Gastrocnemius medialis (tissue), 4 donors: Measurements from ENCODE around the gene ATF6. TPM values are rescaled to one million over a fixed set of nuclear protein-coding genes. Genes with fewer than 3 reads are reported as not detected.

ENCODE experiments used
- ATAC-seq, 2 donors: fragments of 150-250 bp; one replicate each; pipeline ENCODE4 v1.9.1; 2016
- DNase-seq, 2 donors: peaks; one replicate each; pipeline ENCODE4 v3.0.0-alpha.2; 2019
- H3K27ac ChIP-seq, 4 donors: fragments of 200-600 bp; sonication (generic); 1 replicate in 1 of 4; 2 replicates in 3 of 4; pipeline ENCODE4 v1.5.1; 2016 to 2018; ENCODE audit warnings: mild to moderate bottlenecking in 2 of 4, moderate library complexity in 1 of 4
- H3K27me3 ChIP-seq, 3 donors: fragments of 200-600 bp; sonication (generic) in 2 of 3; 1 replicate in 1 of 3; 2 replicates in 2 of 3; pipeline versions ENCODE4 v1.5.1 to v1.6.0; 2016 to 2019; ENCODE audit warnings: mild to moderate bottlenecking in 1 of 3, moderate library complexity in 1 of 3
- H3K36me3 ChIP-seq, 2 donors: fragments of 200-600 bp; sonication (generic) in 1 of 2; one replicate each; pipeline ENCODE4 v1.5.1; 2017 to 2018
- H3K4me1 ChIP-seq, 2 donors: fragments of 200-600 bp; sonication (generic) in 1 of 2; one replicate each; pipeline ENCODE4 v1.5.1; 2016 to 2017; ENCODE audit warnings: mild to moderate bottlenecking in 2 of 2
- H3K4me3 ChIP-seq, 4 donors: fragments of 200-600 bp; sonication (generic) in 3 of 4; 1 replicate in 1 of 4; 2 replicates in 3 of 4; pipeline ENCODE4 v1.5.1; 2016 to 2019; ENCODE audit warnings: mild to moderate bottlenecking in 2 of 4
- H3K9me3 ChIP-seq, 3 donors: fragments of 200-600 bp; sonication (generic) in 2 of 3; 1 replicate in 1 of 3; 2 replicates in 2 of 3; pipeline ENCODE4 v1.5.1; 2016 to 2019
- CTCF ChIP-seq, 5 experiments: fragments of 450-650 bp in 3 of 5; fragments of 200-600 bp in 2 of 5; sonication (generic) in 2 of 5; IDR thresholded peaks in 4 of 5; conservative IDR thresholded peaks in 1 of 5; 1 replicate in 4 of 5; 2 replicates in 1 of 5; pipeline ENCODE4 v1.5.1; 2016 to 2019; ENCODE audit warnings: antibody characterized with exemption in 5 of 5, mild to moderate bottlenecking in 3 of 5, moderate library complexity in 3 of 5
- POLR2A ChIP-seq, 2 donors: fragments of 450-650 bp; IDR thresholded peaks; one replicate each; pipeline ENCODE4 v1.6.1; 2017; ENCODE audit warnings: antibody characterized with exemption in 2 of 2, mild to moderate bottlenecking in 2 of 2, moderate library complexity in 2 of 2
- in situ Hi-C, 4 donors: fragments of 200-750 bp; cut with MboI; loops; one replicate each; pipeline versions ENCODE4 v1.15.0 to v1.8.0; 2017; ENCODE audit warnings: low sequenced_read_pairs in 4 of 4
- intact Hi-C: fragments of 100-400 bp; cut with DNase I; formaldehyde crosslinking; loops from one replicate; pipeline ENCODE4 v1.15.1; 2023; ENCODE audit warnings: low total_unique reads
- total RNA-seq, 4 donors: library from RNA; depleted of rRNA; stranded (reverse); fragments of >200 nt; gene quantifications; one replicate each; pipeline versions ENCODE4 v1.1.0 to v1.2.3, GENCODE V29; 2016

The ATF6 gene
- total RNA-seq, 4 donors from 2014 or later = 15.3 to 20.1 (median 18.3) TPM

- H3K4me1 ChIP-seq = peaks cover 0 to 4% of the 10 kb centered on the region in 2 donors
- intact Hi-C loops = no loop called here
- TF ChIP-seq POLR2A (IDR thresholded peaks at IDR 0.05) = no peak
- H3K27me3 ChIP-seq = no peaks in the 10 kb centered on the region
- no peak overlapping the region for H3K27ac ChIP-seq
- H3K4me3 ChIP-seq = no peak overlapping the region
- H3K36me3 ChIP-seq = peaks cover 0 to 41% of the 10 kb centered on the region in 2 donors
- ATAC-seq = no peak
- DNase-seq = no peak
- H3K9me3 ChIP-seq = no peaks in the 10 kb centered on the region
- in situ Hi-C loops = loop anchor here in 1 of 4 donors (25.0 kb wide), 1 partner anchor 179 kb away; no protein-coding TSS in a partner anchor
These were observed 92.2 kb downstream of the ATF6 start for GRCh38 chr1:161858271-161858670.

- ATAC-seq (no peak), DNase-seq (no peak)
- H3K4me1 ChIP-seq = peaks cover 0 to 4% of the 10 kb centered on the region in 2 donors
- in situ Hi-C loops = loop anchor here in 1 of 4 donors (25.0 kb wide), 1 partner anchor 174 kb away; no protein-coding TSS in a partner anchor
- no peak overlapping the region for H3K27ac ChIP-seq
- TF ChIP-seq POLR2A (IDR thresholded peaks at IDR 0.05) (no peak), CTCF (IDR thresholded peaks at IDR 0.05 in 4 of 5, conservative IDR thresholded peaks at IDR 0.05 in 1 of 5) (no peak)
- peaks cover 0 to 20% of the 10 kb centered on the region in 2 donors for H3K36me3 ChIP-seq
- intact Hi-C loops = loop anchor here (10.0 kb wide), 1 partner anchor 161 kb away; the partner anchor contains the start of gene OLFML2B
- no peaks in the 10 kb centered on the region for H3K9me3 ChIP-seq
- H3K4me3 ChIP-seq = no peak overlapping the region
- H3K27me3 ChIP-seq = no peaks in the 10 kb centered on the region
These were observed 97.4 kb downstream of the ATF6 start for GRCh38 chr1:161863549-161863948.

GRCh38 chr1:161864577-161864976 lies 98.5 kb downstream of the ATF6 start:
- intact Hi-C loops (loop anchor here (10.0 kb wide), 1 partner anchor 160 kb away; the partner anchor contains the start of gene OLFML2B), in situ Hi-C loops (loop anchor here in 1 of 4 donors (25.0 kb wide), 1 partner anchor 173 kb away; no protein-coding TSS in a partner anchor)
- TF ChIP-seq POLR2A (IDR thresholded peaks at IDR 0.05) = no peak
- TF ChIP-seq CTCF (IDR thresholded peaks at IDR 0.05 in 4 of 5, conservative IDR thresholded peaks at IDR 0.05 in 1 of 5) = peak in 2 of 5 experiments; percentile 10 to 18

DNA sequence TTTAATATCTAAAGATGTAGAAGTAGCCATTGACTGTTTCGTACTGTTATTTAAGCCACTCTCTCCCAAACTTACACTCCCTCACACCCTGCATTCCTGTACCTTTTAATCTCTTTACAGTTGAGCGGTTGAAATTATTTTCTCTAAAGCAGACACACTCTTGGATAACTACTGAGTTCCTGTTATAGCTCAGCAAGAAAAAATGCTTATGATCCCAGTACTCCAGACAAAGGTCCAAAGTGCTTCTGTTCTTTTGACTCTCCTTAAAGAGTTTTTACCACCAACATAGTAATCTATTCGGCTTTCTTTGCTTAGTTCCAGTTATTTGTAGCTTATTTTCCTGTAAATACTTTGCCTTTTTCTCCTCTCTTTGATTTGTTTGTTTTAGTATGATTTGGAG lies 100.1 kb downstream of the ATF6 start:
- no peak for DNase-seq
- intact Hi-C loops = loop anchor here (10.0 kb wide), 1 partner anchor 159 kb away; the partner anchor contains the start of gene OLFML2B
- H3K9me3 ChIP-seq = no peaks in the 10 kb centered on the region
- H3K4me1 ChIP-seq = no peaks in the 10 kb centered on the region
- in situ Hi-C loops = loop anchor here in 1 of 4 donors (25.0 kb wide), 1 partner anchor 171 kb away; no protein-coding TSS in a partner anchor
- peaks cover 0 to 7% of the 10 kb centered on the region in 2 donors for H3K36me3 ChIP-seq
- TF ChIP-seq POLR2A (IDR thresholded peaks at IDR 0.05) (no peak), CTCF (IDR thresholded peaks at IDR 0.05 in 4 of 5, conservative IDR thresholded peaks at IDR 0.05 in 1 of 5) (no peak)
- H3K27me3 ChIP-seq = no peaks in the 10 kb centered on the region
- H3K27ac ChIP-seq = no peak overlapping the region
- ATAC-seq = no peak
- H3K4me3 ChIP-seq = no peak overlapping the region

More at GRCh38 chr1:161864577-161864976, 98.5 kb downstream of the ATF6 start:
- ATAC-seq (no peak), DNase-seq (no peak)
- Histone ChIP-seq H3K27me3 (no peaks in the 10 kb centered on the region), H3K36me3 (peaks cover 0 to 20% of the 10 kb centered on the region in 2 donors), H3K4me3 (no peak overlapping the region), H3K27ac (no peak overlapping the region), H3K4me1 (peaks cover 0 to 2% of the 10 kb centered on the region in 2 donors), H3K9me3 (no peaks in the 10 kb centered on the region)

- no peak overlapping the region for H3K4me3 ChIP-seq
- H3K27ac ChIP-seq = no peak overlapping the region
- H3K9me3 ChIP-seq = no peaks in the 10 kb centered on the region
- DNase-seq = no peak
- H3K27me3 ChIP-seq = no peaks in the 10 kb centered on the region
- intact Hi-C loops (loop anchor here (10.0 kb wide), 1 partner anchor 156 kb away; the partner anchor contains the start of gene OLFML2B), in situ Hi-C loops (loop anchor here in 1 of 4 donors (25.0 kb wide), 1 partner anchor 168 kb away; no protein-coding TSS in a partner anchor)
- no peak for ATAC-seq
- H3K4me1 ChIP-seq = no peaks in the 10 kb centered on the region
- no peaks in the 10 kb centered on the region for H3K36me3 ChIP-seq
- TF ChIP-seq CTCF (IDR thresholded peaks at IDR 0.05 in 4 of 5, conservative IDR thresholded peaks at IDR 0.05 in 1 of 5) = no peak
- TF ChIP-seq POLR2A (IDR thresholded peaks at IDR 0.05) = no peak
These were observed 102.7 kb downstream of the ATF6 start for GRCh38 chr1:161868832-161869231.
